OCI-LY7 (cell line): ENCODE data around the gene PHACTR2. TPM values are rescaled to one million over a fixed set of nuclear protein-coding genes. Genes with fewer than 3 reads are reported as not detected.

Experiments
- BruUV-seq: library from RNA; stranded (reverse); fragments of 400-500 nt; replicated peaks from 2 replicates; lab custom pipeline; 2021; lab: Mats Ljungman, UMichigan
- CTCF ChIA-PET: fragments of 300-600 bp; sonication (Branson Sonifier 250); formaldehyde crosslinking; loops from one replicate; lab custom pipeline; 2022; ENCODE audit warnings: antibody characterized with exemption; ENCODE audit not compliant: unreplicated experiment; lab: Charles Lee
- POLR2A ChIA-PET: fragments of 300-600 bp; sonication (Branson Sonifier 250); formaldehyde crosslinking; loops from one replicate; lab custom pipeline; 2022; ENCODE audit warnings: antibody characterized with exemption; lab: Charles Lee
- DNase-seq: peaks from one replicate; pipeline ENCODE4 v3.0.0-alpha.2; 2015; ENCODE audit warnings: low spot score
- H2AFZ ChIP-seq: fragments of 200-600 bp; sonication (generic), shearing (Covaris generic); 2 replicates; pipeline ENCODE4 v1.6.1; 2014; ENCODE audit warnings: mild to moderate bottlenecking, antibody characterized with exemption, low read length, moderate library complexity
- H3K27ac ChIP-seq: fragments of 200-600 bp; sonication (generic); 2 replicates; pipeline ENCODE4 v1.5.1; 2014; ENCODE audit warnings: mixed run types, low read depth, mild to moderate bottlenecking, moderate library complexity, low read length, inconsistent platforms; ENCODE audit not compliant: poor library complexity, severe bottlenecking
- H3K36me3 ChIP-seq: fragments of 200-600 bp; sonication (generic); 2 replicates; pipeline ENCODE4 v1.6.1; 2014; ENCODE audit warnings: mild to moderate bottlenecking, antibody characterized with exemption, low read length, moderate library complexity, mixed read lengths; ENCODE audit not compliant: insufficient read depth
- H3K4me1 ChIP-seq: fragments of 200-600 bp; sonication (generic); 2 replicates; pipeline ENCODE4 v1.5.1; 2014; ENCODE audit warnings: mild to moderate bottlenecking, low read length; ENCODE audit not compliant: insufficient read depth, poor library complexity, severe bottlenecking
- H3K4me2 ChIP-seq: fragments of 200-600 bp; sonication (generic); 2 replicates; pipeline ENCODE4 v1.6.1; 2014; ENCODE audit warnings: mild to moderate bottlenecking, low read length
- H3K4me3 ChIP-seq: fragments of 200-600 bp; sonication (generic); 2 replicates; pipeline ENCODE4 v1.5.1; 2014; ENCODE audit warnings: mild to moderate bottlenecking, low read depth, low read length; ENCODE audit not compliant: poor library complexity, severe bottlenecking
- H3K79me2 ChIP-seq: fragments of 200-600 bp; sonication (generic); 2 replicates; pipeline ENCODE4 v1.6.1; 2016; ENCODE audit warnings: low read depth, mild to moderate bottlenecking, low read length, moderate library complexity, mixed read lengths; ENCODE audit not compliant: insufficient read depth
- H3K9me2 ChIP-seq: fragments of 200-600 bp; sonication (generic); 2 replicates; pipeline ENCODE4 v1.6.1; 2016; ENCODE audit warnings: mild to moderate bottlenecking, low read length, mixed read lengths; ENCODE audit not compliant: insufficient read depth
- H3K9me3 ChIP-seq: fragments of 200-600 bp; sonication (generic); 2 replicates; pipeline ENCODE4 v1.6.1; 2014; ENCODE audit warnings: mild to moderate bottlenecking, mixed run types, low read length, mixed read lengths
- H4K20me1 ChIP-seq: fragments of 200-600 bp; sonication (generic); 2 replicates; pipeline ENCODE4 v1.6.1; 2014; ENCODE audit warnings: mild to moderate bottlenecking, antibody characterized with exemption, low read length, moderate library complexity, mixed read lengths; ENCODE audit not compliant: insufficient read depth
- EZH2phosphoT487 ChIP-seq: fragments of 200-600 bp; sonication (generic); IDR thresholded peaks from 2 replicates; pipeline ENCODE4 v1.6.1; 2018; ENCODE audit warnings: low read depth, borderline replicate concordance, mild to moderate bottlenecking, mixed run types, antibody characterized with exemption, low read length, moderate library complexity, mixed read lengths
- intact Hi-C: fragments of 100-400 bp; cut with micrococcal nuclease; formaldehyde crosslinking; loops from one replicate; pipeline ENCODE4 v1.10.0; 2022; ENCODE audit not compliant: unreplicated experiment
- total RNA-seq, 2 experiments: library from RNA; depleted of rRNA in 1 of 2; stranded (reverse); fragments of >200 nt in 1 of 2; shearing (Covaris generic) in 1 of 2; gene quantifications; 2 replicates each; pipeline ENCODE4 v1.2.3, GENCODE V29; 2014 to 2022
- TF ChIP-seq, protein P1 (sequence below): fragments of 200-600 bp; sonication (generic); conservative IDR thresholded peaks from 2 replicates; pipeline ENCODE4 v1.5.1; 2014; ENCODE audit warnings: mild to moderate bottlenecking, antibody characterized with exemption, low read length, moderate library complexity, mixed read lengths

Gene PHACTR2
- total RNA-seq, 2 experiments from 2014 or later = 0.06 to 5.4 TPM

DNA sequence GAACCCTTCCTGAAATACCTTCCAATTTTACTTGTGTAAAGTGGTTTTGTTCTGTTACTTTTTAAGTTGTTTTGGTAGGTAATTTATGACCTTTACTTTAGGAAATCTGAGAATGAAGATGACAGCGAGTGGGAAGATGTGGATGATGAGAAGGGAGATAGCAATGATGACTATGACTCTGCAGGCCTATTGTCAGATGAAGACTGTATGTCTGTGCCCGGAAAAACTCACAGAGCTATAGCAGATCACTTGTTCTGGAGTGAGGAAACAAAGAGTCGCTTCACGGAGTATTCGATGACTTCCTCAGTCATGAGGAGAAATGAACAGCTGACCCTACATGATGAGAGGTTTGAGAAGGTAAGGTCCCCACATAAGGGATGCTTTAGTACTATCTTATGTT, 179.9 kb downstream of the PHACTR2 start:
- Histone ChIP-seq H3K4me3 (no peak overlapping the region), H3K79me2 (peaks cover 15% of the 10 kb centered on the region; the same call in 1 of the 2 replicates), H3K4me2 (no peak overlapping the region), H2AFZ (no peak overlapping the region), H3K27ac (no peak overlapping the region), H3K9me3 (no peaks in the 10 kb centered on the region), H3K36me3 (peaks cover 95% of the 10 kb centered on the region), H3K9me2 (no peaks in the 10 kb centered on the region), H3K4me1 (no peaks in the 10 kb centered on the region), H4K20me1 (no peaks in the 10 kb centered on the region)
- ChIA-PET POLR2A (interaction anchor here (1.1 kb wide), 1 partner anchor 13 kb away, joined by 4 read pairs; no protein-coding TSS in a partner anchor), CTCF (no interaction called here)
- TF ChIP-seq EZH2phosphoT487 = no peak
- TF ChIP-seq, protein P1, sequence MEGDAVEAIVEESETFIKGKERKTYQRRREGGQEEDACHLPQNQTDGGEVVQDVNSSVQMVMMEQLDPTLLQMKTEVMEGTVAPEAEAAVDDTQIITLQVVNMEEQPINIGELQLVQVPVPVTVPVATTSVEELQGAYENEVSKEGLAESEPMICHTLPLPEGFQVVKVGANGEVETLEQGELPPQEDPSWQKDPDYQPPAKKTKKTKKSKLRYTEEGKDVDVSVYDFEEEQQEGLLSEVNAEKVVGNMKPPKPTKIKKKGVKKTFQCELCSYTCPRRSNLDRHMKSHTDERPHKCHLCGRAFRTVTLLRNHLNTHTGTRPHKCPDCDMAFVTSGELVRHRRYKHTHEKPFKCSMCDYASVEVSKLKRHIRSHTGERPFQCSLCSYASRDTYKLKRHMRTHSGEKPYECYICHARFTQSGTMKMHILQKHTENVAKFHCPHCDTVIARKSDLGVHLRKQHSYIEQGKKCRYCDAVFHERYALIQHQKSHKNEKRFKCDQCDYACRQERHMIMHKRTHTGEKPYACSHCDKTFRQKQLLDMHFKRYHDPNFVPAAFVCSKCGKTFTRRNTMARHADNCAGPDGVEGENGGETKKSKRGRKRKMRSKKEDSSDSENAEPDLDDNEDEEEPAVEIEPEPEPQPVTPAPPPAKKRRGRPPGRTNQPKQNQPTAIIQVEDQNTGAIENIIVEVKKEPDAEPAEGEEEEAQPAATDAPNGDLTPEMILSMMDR = no peak
- BruUV-seq = no TSS peak
- intact Hi-C loops = no loop called here
- no peak for DNase-seq

DNA sequence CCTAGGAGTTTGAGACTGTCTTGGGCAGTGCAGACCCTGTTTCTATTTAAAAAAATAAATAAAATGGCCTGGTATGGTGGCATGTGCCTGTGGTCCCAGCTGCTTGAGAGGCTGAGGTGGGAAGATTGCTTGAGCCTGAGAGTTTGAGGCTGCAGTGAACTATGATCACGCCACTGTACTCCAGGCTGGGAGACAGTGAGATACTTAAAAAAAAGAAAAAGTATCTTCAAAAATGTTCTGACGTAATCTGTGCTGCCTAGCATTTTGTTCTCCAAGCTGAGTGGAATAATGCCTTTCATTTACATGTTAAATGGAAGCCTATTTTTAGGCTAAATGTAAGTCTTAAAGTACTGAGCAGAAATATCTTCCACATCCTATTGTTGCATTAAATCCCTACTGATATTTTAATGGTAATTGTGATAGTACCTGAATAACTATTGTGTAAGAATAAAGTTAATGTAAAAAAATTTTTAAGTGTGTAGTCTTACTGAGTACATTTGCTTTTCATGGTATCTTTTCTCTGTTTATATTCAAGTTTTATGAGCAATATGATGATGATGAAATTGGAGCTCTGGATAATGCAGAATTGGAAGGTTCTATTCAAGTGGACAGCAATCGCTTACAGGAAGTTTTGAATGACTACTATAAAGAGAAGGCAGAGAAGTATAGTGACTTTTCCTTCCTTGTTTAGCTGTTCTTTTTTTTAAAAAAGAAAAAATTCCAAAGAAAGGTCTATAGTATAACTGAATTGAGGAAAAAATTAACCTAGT, 182.3 kb downstream of the PHACTR2 start:
- no peak for DNase-seq
- TF ChIP-seq, protein P1 = no peak
- TF ChIP-seq EZH2phosphoT487 = no peak
- Histone ChIP-seq H3K9me2 (no peaks in the 10 kb centered on the region), H4K20me1 (no peaks in the 10 kb centered on the region), H3K4me1 (no peaks in the 10 kb centered on the region), H3K9me3 (no peaks in the 10 kb centered on the region), H2AFZ (no peak overlapping the region), H3K4me3 (no peak overlapping the region), H3K4me2 (no peak overlapping the region), H3K36me3 (peaks cover 100% of the 10 kb centered on the region), H3K27ac (no peak overlapping the region), H3K79me2 (peaks cover 6% of the 10 kb centered on the region; the same call in 1 of the 2 replicates)
- BruUV-seq = no TSS peak
- intact Hi-C loops = no loop called here
- POLR2A ChIA-PET = interaction anchor here (0.5 to 0.6 kb wide), 2 partner anchors 159 to 457 kb away, joined by 3 to 5 read pairs; no protein-coding TSS in a partner anchor
- CTCF ChIA-PET = no interaction called here

DNA sequence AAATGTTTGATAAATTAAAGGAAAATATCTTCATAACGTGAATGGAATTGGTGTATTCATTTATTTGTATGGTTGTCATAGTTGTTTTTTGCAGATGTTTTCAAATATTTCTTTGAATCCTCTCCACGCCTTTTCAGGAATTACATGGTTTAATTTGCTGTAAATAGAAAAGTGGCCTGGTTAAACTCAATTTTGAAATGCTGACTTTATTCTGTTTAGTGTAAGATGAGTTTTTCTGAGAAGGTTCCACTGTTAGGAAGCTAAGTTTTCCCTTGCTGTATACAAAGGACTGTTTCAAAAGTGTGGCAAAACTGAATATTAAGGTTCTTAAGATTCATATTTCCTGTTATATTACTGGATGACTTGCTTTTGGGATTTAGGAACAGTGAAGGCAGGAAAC, 186.0 kb downstream of the PHACTR2 start:
- no peak overlapping the region for H3K4me3 ChIP-seq
- H3K4me1 ChIP-seq = no peaks in the 10 kb centered on the region
- DNase-seq = no peak
- CTCF ChIA-PET = no interaction called here
- no peak overlapping the region for H2AFZ ChIP-seq
- no TSS peak for BruUV-seq
- H3K36me3 ChIP-seq = peaks cover 78% of the 10 kb centered on the region
- H3K79me2 ChIP-seq = no peaks in the 10 kb centered on the region
- no peaks in the 10 kb centered on the region for H3K9me2 ChIP-seq
- H3K27ac ChIP-seq = no peak overlapping the region
- POLR2A ChIA-PET = interaction anchor here (1.2 to 2.5 kb wide), 2 partner anchors 12 to 20 kb away, joined by 4 to 10 read pairs; partner anchors contain the start of gene LTV1
- H3K4me2 ChIP-seq = no peak overlapping the region
- TF ChIP-seq EZH2phosphoT487 = no peak
- TF ChIP-seq, protein P1 = no peak
- intact Hi-C loops = no loop called here
- no peaks in the 10 kb centered on the region for H3K9me3 ChIP-seq
- H4K20me1 ChIP-seq = no peaks in the 10 kb centered on the region
